GM23248 (cell line): Measurements from ENCODE around the gene ARFGEF2.
"Not testable (repeated sequence)": the region's sequence is repeated elsewhere in the genome, so short reads cannot be mapped to it uniquely, and the experiment has no call there.

Experiments used
- EZH2 ChIP-seq: fragments of 200-600 bp; sonication (generic); IDR thresholded peaks from 2 replicates; pipeline ENCODE4 v1.6.1; 2018; ENCODE audit warnings: antibody characterized with exemption, mild to moderate bottlenecking; ENCODE audit not compliant: insufficient read depth, poor library complexity, severe bottlenecking
- EZH2phosphoT487 ChIP-seq: fragments of 200-600 bp; sonication (generic); IDR thresholded peaks from 2 replicates; pipeline ENCODE4 v1.6.1; 2018; ENCODE audit warnings: antibody characterized with exemption, moderate library complexity, mild to moderate bottlenecking, low read depth; ENCODE audit not compliant: insufficient read depth

DNA sequence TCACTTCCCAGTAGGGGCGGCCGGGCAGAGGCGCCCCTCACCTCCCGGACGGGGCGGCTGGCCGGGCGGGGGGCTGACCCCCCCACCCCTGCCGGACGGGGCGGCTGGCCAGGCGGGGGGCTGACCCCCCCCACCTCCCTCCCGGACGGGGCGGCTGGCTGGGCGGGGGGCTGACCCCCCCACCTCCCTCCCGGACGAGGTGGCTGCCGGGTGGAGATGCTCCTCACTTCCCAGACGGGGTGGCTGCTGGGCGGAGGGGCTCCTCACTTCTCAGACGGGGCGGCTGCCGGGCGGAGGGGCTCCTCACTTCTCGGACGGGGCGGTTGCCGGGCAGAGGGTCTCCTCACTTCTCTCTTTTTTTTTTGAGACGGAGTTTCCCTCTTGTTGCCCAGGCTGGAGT is 14.7 kb downstream of the ARFGEF2 start:
- TF ChIP-seq EZH2, EZH2phosphoT487: not testable (repeated sequence)
